H1 (cell line): ENCODE measurements around the gene CUBN. TPM values are rescaled to one million over a fixed set of nuclear protein-coding genes. Genes with fewer than 3 reads are reported as not detected.

ENCODE experiments used
- CTCF ChIA-PET: fragments of 300-600 bp; sonication (Branson Sonifier 250); formaldehyde crosslinking; loops from one replicate; lab custom pipeline; 2021; ENCODE audit not compliant: partially characterized antibody; lab: Charles Lee
- POLR2A ChIA-PET: fragments of 300-600 bp; sonication (Branson Sonifier 250); formaldehyde crosslinking; loops from one replicate; lab custom pipeline; 2021; ENCODE audit warnings: inconsistent platforms; ENCODE audit not compliant: partially characterized antibody; lab: Charles Lee
- DNase-seq, 2 experiments: peaks; one replicate each; pipeline versions ENCODE4 v3.0.0 to v3.0.0-alpha.2; 2010 to 2022; ENCODE audit warnings: low spot score in 2 of 2, low read depth in 1 of 2, mixed read lengths in 1 of 2
- FAIRE-seq: peaks from 2 replicates; lab custom pipeline; 2011; peaks lifted over from hg19 to GRCh38; lab: Jason Lieb, UNC
- H2AFZ ChIP-seq: 2 replicates; pipeline ENCODE4 v1.8.1; 2012; ENCODE audit warnings: low read length, inconsistent platforms
- H2AK5ac ChIP-seq: 2 replicates; pipeline ENCODE4 v1.6.1; 2013; ENCODE audit warnings: low read depth, low read length
- H2BK120ac ChIP-seq: replicated peaks from 2 replicates; pipeline ENCODE3; 2013; ENCODE audit warnings: low read depth, low read length, inconsistent platforms
- H2BK12ac ChIP-seq: 2 replicates; pipeline ENCODE4 v1.6.1; 2013; ENCODE audit warnings: low read depth, low read length
- H2BK15ac ChIP-seq: 2 replicates; pipeline ENCODE4 v1.6.1; 2013; ENCODE audit warnings: low read length
- H2BK20ac ChIP-seq: 2 replicates; pipeline ENCODE4 v1.6.1; 2013; ENCODE audit warnings: low read length
- H2BK5ac ChIP-seq: 2 replicates; pipeline ENCODE4 v1.6.1; 2013; ENCODE audit warnings: low read depth, low read length
- H3K14ac ChIP-seq: 2 replicates; pipeline ENCODE4 v1.6.1; 2013; ENCODE audit warnings: inconsistent platforms; ENCODE audit not compliant: insufficient read length
- H3K18ac ChIP-seq: 2 replicates; pipeline ENCODE4 v1.6.1; 2013; ENCODE audit warnings: low read length; ENCODE audit errors: extremely low read depth
- H3K23ac ChIP-seq: 2 replicates; pipeline ENCODE4 v1.6.1; 2013; ENCODE audit warnings: inconsistent platforms; ENCODE audit not compliant: insufficient read length
- H3K23me2 ChIP-seq: 2 replicates; pipeline ENCODE4 v1.6.1; 2013; ENCODE audit warnings: low read depth, low read length
- H3K27ac ChIP-seq: 2 replicates; pipeline ENCODE4 v1.6.1; 2011; ENCODE audit warnings: low read depth, low read length, inconsistent platforms
- H3K27me3 ChIP-seq, 4 experiments: replicated peaks in 1 of 4; 1 replicate in 1 of 4; 2 replicates in 3 of 4; pipeline versions ENCODE4 v1.6.1 to v1.8.1; 2011 to 2013; ENCODE audit warnings: low read length in 3 of 4, mild to moderate bottlenecking in 3 of 4, inconsistent platforms in 2 of 4, mixed read lengths in 2 of 4, moderate library complexity in 1 of 4; ENCODE audit not compliant: control insufficient read depth in 3 of 4, insufficient read depth in 3 of 4; ENCODE audit errors: extremely low read depth in 1 of 4
- H3K36me3 ChIP-seq, 4 experiments: 2 replicates each; pipeline versions ENCODE4 v1.6.1 to v1.8.1; 2011 to 2013; ENCODE audit warnings: mild to moderate bottlenecking in 4 of 4, low read length in 3 of 4, moderate library complexity in 2 of 4, control low read depth in 1 of 4, inconsistent platforms in 1 of 4; ENCODE audit not compliant: insufficient read depth in 4 of 4, control insufficient read depth in 2 of 4
- H3K4ac ChIP-seq: replicated peaks from 2 replicates; pipeline ENCODE3; 2013; ENCODE audit warnings: low read length, low read depth, mixed read lengths, inconsistent platforms; ENCODE audit not compliant: insufficient read length
- H3K4me1 ChIP-seq, 4 experiments: replicated peaks in 1 of 4; 1 replicate in 1 of 4; 2 replicates in 3 of 4; pipeline versions ENCODE4 v1.6.1 to v1.8.1; 2011 to 2013; ENCODE audit warnings: low read length in 3 of 4, inconsistent platforms in 2 of 4, mixed read lengths in 1 of 4; ENCODE audit not compliant: insufficient read depth in 4 of 4, control insufficient read depth in 3 of 4
- H3K4me2 ChIP-seq, 2 experiments: 2 replicates each; pipeline versions ENCODE4 v1.6.1 to v1.8.1; 2011 to 2013; ENCODE audit warnings: low read depth in 2 of 2, low read length in 2 of 2, control low read depth in 1 of 2, inconsistent platforms in 1 of 2, mild to moderate bottlenecking in 1 of 2; ENCODE audit not compliant: insufficient read depth in 1 of 2
- H3K4me3 ChIP-seq, 4 experiments: fragments of 200-600, 300-600 bp in 1 of 4; sonication (generic), shearing (Covaris generic), sonication (Bioruptor Twin) in 1 of 4; 2 replicates each; pipeline versions ENCODE4 v1.5.1 to v1.8.1; 2011 to 2016; ENCODE audit warnings: low read length in 4 of 4, low read depth in 3 of 4, control low read depth in 2 of 4, inconsistent platforms in 2 of 4, mild to moderate bottlenecking in 2 of 4, mixed read lengths in 1 of 4, moderate library complexity in 1 of 4; ENCODE audit not compliant: insufficient read depth in 2 of 4; ENCODE audit errors: extremely low read depth in 1 of 4
- H3K56ac ChIP-seq: replicated peaks from 2 replicates; pipeline ENCODE3; 2013; ENCODE audit warnings: low read depth, mild to moderate bottlenecking, mixed read lengths, low read length, inconsistent platforms; ENCODE audit not compliant: insufficient read length
- H3K79me1 ChIP-seq: 2 replicates; pipeline ENCODE4 v1.6.1; 2013; ENCODE audit warnings: low read depth, low read length, control low read depth
- H3K79me2 ChIP-seq, 2 experiments: 2 replicates each; pipeline versions ENCODE4 v1.6.1 to v1.8.1; 2012 to 2013; ENCODE audit warnings: low read length in 2 of 2, mild to moderate bottlenecking in 2 of 2, inconsistent platforms in 1 of 2; ENCODE audit not compliant: insufficient read depth in 2 of 2, control insufficient read depth in 1 of 2
- H3K9ac ChIP-seq, 4 experiments: replicated peaks in 1 of 4; 1 replicate in 1 of 4; 2 replicates in 3 of 4; pipeline versions ENCODE4 v1.6.1 to v1.8.1; 2011 to 2013; ENCODE audit warnings: low read depth in 3 of 4, low read length in 3 of 4, control low read depth in 2 of 4, mild to moderate bottlenecking in 2 of 4, moderate library complexity in 2 of 4, inconsistent platforms in 1 of 4; ENCODE audit errors: extremely low read depth in 1 of 4
- H3K9me3 ChIP-seq, 2 experiments: 2 replicates each; pipeline versions ENCODE4 v1.6.1 to v1.8.1; 2012 to 2013; ENCODE audit warnings: mild to moderate bottlenecking in 2 of 2, moderate library complexity in 2 of 2, control low read depth in 1 of 2, inconsistent platforms in 1 of 2, low read depth in 1 of 2, low read length in 1 of 2, mixed read lengths in 1 of 2; ENCODE audit not compliant: insufficient read depth in 2 of 2
- H4K20me1 ChIP-seq, 2 experiments: replicated peaks in 1 of 2; 2 replicates each; pipeline versions ENCODE3 to v1.8.1; 2011 to 2013; ENCODE audit warnings: inconsistent platforms in 2 of 2, low read length in 2 of 2, mild to moderate bottlenecking in 1 of 2; ENCODE audit not compliant: insufficient read depth in 2 of 2, control insufficient read depth in 1 of 2
- H4K5ac ChIP-seq: 2 replicates; pipeline ENCODE4 v1.6.1; 2013; ENCODE audit warnings: low read length, low read depth, mixed read lengths, inconsistent platforms; ENCODE audit not compliant: insufficient read length
- H4K8ac ChIP-seq: 2 replicates; pipeline ENCODE4 v1.8.0; 2013; ENCODE audit warnings: mild to moderate bottlenecking, moderate library complexity, low read length, inconsistent platforms; ENCODE audit not compliant: insufficient read depth; ENCODE audit errors: extremely low read depth
- H4K91ac ChIP-seq: replicated peaks from 2 replicates; pipeline ENCODE3; 2013; ENCODE audit warnings: low read length, mixed read lengths, inconsistent platforms; ENCODE audit not compliant: insufficient read length
- CBX8 ChIP-seq: fragments of 300-800, 300-1000 bp; sonication (generic); IDR thresholded peaks from 2 replicates; pipeline ENCODE4 v1.7.1; 2016; ENCODE audit warnings: low read depth, low read length, borderline replicate concordance
- EZH2 ChIP-seq: fragments of 200-600 bp; sonication (generic); IDR thresholded peaks from 2 replicates; pipeline ENCODE4 v1.7.1; 2012; ENCODE audit warnings: low read depth, mild to moderate bottlenecking, moderate library complexity, low read length, inconsistent platforms; ENCODE audit not compliant: severe bottlenecking
- PHF8 ChIP-seq: fragments of 200-600 bp; sonication (generic); conservative IDR thresholded peaks from 2 replicates; pipeline ENCODE4 v1.7.1; 2012; ENCODE audit warnings: low read depth, mild to moderate bottlenecking, inconsistent platforms, low read length, moderate library complexity
- POU5F1 ChIP-seq: IDR thresholded peaks from 2 replicates; pipeline ENCODE4 v1.6.1; 2011; ENCODE audit warnings: low read depth, mild to moderate bottlenecking, low read length, moderate library complexity
- SP1 ChIP-seq: IDR thresholded peaks from 2 replicates; pipeline ENCODE4 v1.6.1; 2011; ENCODE audit warnings: low read depth, low read length
- TEAD4 ChIP-seq: IDR thresholded peaks from 2 replicates; pipeline ENCODE4 v1.6.1; 2012; ENCODE audit warnings: low read depth, low read length, inconsistent platforms, mixed read lengths
- WGBS, 2 experiments: shearing (Covaris generic) in 1 of 2; methylation state at CpG; one replicate each; pipeline versions ENCODE4 v1.1.6 to v1.1.7; 2013 to 2015; ENCODE audit warnings: low lambda C conversion rate in 2 of 2, mixed read lengths in 2 of 2, inconsistent platforms in 1 of 2, low coverage in 1 of 2, missing lambda C conversion rate in 1 of 2; ENCODE audit not compliant: insufficient replicate concordance in 2 of 2, insufficient coverage in 1 of 2, insufficient read length in 1 of 2; ENCODE audit errors: extremely low coverage in 1 of 2, missing lambda C conversion rate in 1 of 2; 5-methylcytosine and 5-hydroxymethylcytosine counted together
- polyA plus RNA-seq, 7 experiments: library from polyadenylated mRNA; depleted of rRNA in 3 of 7; stranded (reverse) in 5 of 7; unstranded in 2 of 7; fragments of >200 nt in 5 of 7; fragments of 200-250 nt in 2 of 7; gene quantifications; 1 replicate in 5 of 7; 2 replicates in 1 of 7; 4 replicates in 1 of 7; pipeline versions ENCODE4 v1.2.1 to v1.2.3, GENCODE V29; 2011 to 2013; ENCODE audit warnings: missing spikeins in 2 of 7, mixed read lengths in 2 of 7
- total RNA-seq: library from RNA; stranded (reverse); fragmentation: NEBNext Ultra II Directional; extraction: Animal tissue kit (Norgen Biotek cat#: 25700); gene quantifications from 2 replicates; pipeline ENCODE4 v1.2.1, GENCODE V29; 2021

The CUBN gene
- total and polyA plus RNA-seq, 2 of the 8 experiments (the other 6 are each of a cell fraction or from before 2014, with no cell fraction given) = 0.04 to 0.08 TPM

GRCh38 chr10:16942381-16943078 is 187.1 kb downstream of the CUBN start:
- TF ChIP-seq EZH2 (no peak), CBX8 (no peak), TEAD4 (no peak), POU5F1 (no peak), PHF8 (no peak), SP1 (no peak)
- CTCF ChIA-PET = interaction anchor here (1.7 kb wide), 1 partner anchor 18 kb away, joined by 4 read pairs; no protein-coding TSS in a partner anchor

More at GRCh38 chr10:16942381-16943078, 187.1 kb downstream of the CUBN start:
- Histone ChIP-seq H2BK120ac (no peak overlapping the region), H3K23ac (no peak overlapping the region), H2BK5ac (no peak overlapping the region), H2BK20ac (no peak overlapping the region), H3K79me1 (no peaks in the 10 kb centered on the region), H3K79me2 (no peaks in the 10 kb centered on the region), H4K20me1 (no peaks in the 10 kb centered on the region), H3K4ac (no peak overlapping the region), H4K91ac (no peak overlapping the region), H3K9me3 (no peaks in the 10 kb centered on the region), H3K36me3 (no peaks in the 10 kb centered on the region), H3K9ac (no peak overlapping the region), H3K4me3 (no peak overlapping the region), H2BK15ac (no peak overlapping the region), H3K27ac (no peak overlapping the region), H3K56ac (no peak overlapping the region), H3K4me1 (peaks cover 0 to 6% (median 0%) of the 10 kb centered on the region in 4 experiments; a peak in 1 of 7 replicates), H4K5ac (no peak overlapping the region), H3K4me2 (no peak overlapping the region), H3K18ac (no peak overlapping the region), H3K27me3 (peaks cover 0 to 2% (median 0%) of the 10 kb centered on the region in 4 experiments; a peak in 1 of 7 replicates), H4K8ac (no peak overlapping the region), H2AFZ (no peak overlapping the region), H3K14ac (no peak overlapping the region), H2BK12ac (no peak overlapping the region), H2AK5ac (no peak overlapping the region), H3K23me2 (peaks cover 2% of the 10 kb centered on the region; the same call in 1 of the 2 replicates)
- no peak for FAIRE-seq
- no peak for DNase-seq
- POLR2A ChIA-PET = no interaction called here
- WGBS, 2 experiments = 86% methylated on average over 4 of the region's 4 CpGs; no CpG with 5 or more reads in 1 of the 2 experiments
